HG02623 (cell line): ENCODE results near the gene PALM3.

ENCODE experiments used
- ATAC-seq: cut with Tn5 transposase; IDR thresholded peaks from one replicate; pipeline ENCODE4 v1.9.1; 2021; ENCODE audit warnings: moderate library complexity; ENCODE audit not compliant: unreplicated experiment

Gene PALM3

GRCh38 chr19:14089662-14090508, 28.0 kb upstream of the PALM3 start:
- ATAC-seq = peak; percentile 28

GRCh38 chr19:14089412-14089661, 27.5 kb upstream of the PALM3 start:
- ATAC-seq = no peak

- ATAC-seq = no peak
These were observed 26.9 kb upstream of the PALM3 start for GRCh38 chr19:14088634-14089411.

- no peak for ATAC-seq
These were observed 24.2 kb upstream of the PALM3 start for GRCh38 chr19:14086098-14086497.

GRCh38 chr19:14085309-14085995, 23.6 kb upstream of the PALM3 start, which contains the start of gene C19orf67:
Gene C19orf67, minus strand, starts transcription at chr19:14085783. Its CDS starts 156 bp downstream, at chr19:14085627.
- no peak for ATAC-seq

- no peak for ATAC-seq
These were observed 20.7 kb upstream of the PALM3 start for GRCh38 chr19:14082675-14082960.

GRCh38 chr19:14081797-14082674, 20.2 kb upstream of the PALM3 start:
- no peak for ATAC-seq

GRCh38 chr19:14080887-14081796, 19.3 kb upstream of the PALM3 start:
- peak; percentile 85 for ATAC-seq

GRCh38 chr19:14078411-14078810, 16.5 kb upstream of the PALM3 start:
- no peak for ATAC-seq

- no peak for ATAC-seq
These were observed 12.3 kb upstream of the PALM3 start for GRCh38 chr19:14073925-14074838.

- peak; percentile 51 for ATAC-seq
These were observed 11.5 kb upstream of the PALM3 start for GRCh38 chr19:14073261-14073924.

GRCh38 chr19:14072535-14073260, 10.8 kb upstream of the PALM3 start, which contains the start of gene MISP3:
Gene MISP3, plus strand, starts transcription at chr19:14072786. Its CDS starts 524 bp downstream, at chr19:14073310.
- ATAC-seq = no peak

- no peak for ATAC-seq
These were observed 8.6 kb upstream of the PALM3 start for GRCh38 chr19:14070268-14071050.

GRCh38 chr19:14066134-14066533, 4.3 kb upstream of the PALM3 start:
- no peak for ATAC-seq

- no peak for ATAC-seq
These were observed 1.2 kb upstream of the PALM3 start for GRCh38 chr19:14063105-14063504.

- ATAC-seq = no peak
These were observed 631 bp upstream of the PALM3 start for GRCh38 chr19:14062558-14062855.
